HCEC 1CT (cell line): ENCODE results near the gene CD53.

Experiments
- DNase-seq: peaks from one replicate; pipeline ENCODE4 v3.0.0-alpha.2; 2017

Gene CD53

GRCh38 chr1:110877364-110877763 lies 4.4 kb downstream of the CD53 start:
- DNase-seq, result no peak

GRCh38 chr1:110877776-110878175 lies 4.8 kb downstream of the CD53 start:
- DNase-seq, result no peak

- no peak for DNase-seq
These were observed 5.6 kb downstream of the CD53 start for GRCh38 chr1:110878591-110878990.

DNA sequence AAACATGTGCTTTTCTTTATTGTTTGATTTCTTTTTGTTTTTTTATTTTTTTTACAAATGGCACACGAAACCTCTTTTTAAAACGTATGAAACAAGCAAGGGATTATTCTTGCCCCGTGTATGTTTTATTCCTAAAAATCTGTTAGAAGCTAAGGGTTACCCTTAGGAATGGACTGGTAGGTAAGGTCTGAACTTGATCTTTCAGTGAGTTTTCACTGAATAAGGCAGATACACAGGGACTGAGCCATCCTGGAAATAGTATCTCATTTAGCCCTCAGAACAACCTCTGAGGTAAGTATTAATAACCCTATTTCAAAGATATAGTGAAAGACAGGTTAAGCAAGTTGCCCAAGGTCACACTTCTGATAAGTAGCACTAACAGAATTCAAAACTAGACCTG lies 6.0 kb downstream of the CD53 start:
- no peak for DNase-seq

DNA sequence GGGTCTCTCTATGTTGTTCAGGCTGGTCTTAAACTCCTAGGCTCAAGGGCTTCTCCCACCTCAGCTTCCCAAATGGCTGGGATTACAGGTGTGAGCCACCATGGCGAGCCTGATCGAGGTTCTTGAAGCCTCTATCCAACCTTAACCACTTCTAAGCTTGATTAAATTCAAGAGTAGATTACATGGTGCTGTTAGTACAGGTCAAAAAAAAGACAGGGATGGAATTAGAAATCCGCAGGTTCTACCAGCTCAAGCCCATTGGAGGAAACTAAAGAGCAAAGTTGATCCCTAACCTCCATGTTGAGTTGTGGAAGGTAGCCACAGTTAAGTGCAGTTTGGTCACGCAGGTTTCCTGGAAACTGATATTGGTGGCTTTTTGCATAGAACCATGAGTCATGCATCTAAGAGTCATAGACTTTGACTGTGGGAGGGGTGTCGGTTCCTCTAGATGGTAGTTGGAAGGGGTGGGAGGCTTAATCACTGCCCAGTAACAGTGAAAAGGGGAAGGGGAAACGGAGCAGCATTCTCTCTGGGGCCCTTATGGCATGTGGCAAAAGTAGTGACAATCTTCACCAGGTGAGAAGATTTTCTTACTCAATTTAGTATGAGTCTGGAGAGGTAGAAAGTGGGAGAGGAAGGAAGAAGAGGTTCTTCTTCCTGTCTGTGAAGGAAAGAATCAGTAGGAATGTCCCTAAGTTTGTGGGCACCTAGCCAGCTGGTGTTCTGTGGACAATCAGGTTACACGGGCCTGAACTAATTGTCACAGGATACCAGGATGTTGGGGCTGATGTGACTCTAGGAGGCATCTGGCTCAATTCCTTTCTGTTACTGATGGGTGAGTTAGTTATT lies 7.0 kb downstream of the CD53 start:
- no peak for DNase-seq

DNA sequence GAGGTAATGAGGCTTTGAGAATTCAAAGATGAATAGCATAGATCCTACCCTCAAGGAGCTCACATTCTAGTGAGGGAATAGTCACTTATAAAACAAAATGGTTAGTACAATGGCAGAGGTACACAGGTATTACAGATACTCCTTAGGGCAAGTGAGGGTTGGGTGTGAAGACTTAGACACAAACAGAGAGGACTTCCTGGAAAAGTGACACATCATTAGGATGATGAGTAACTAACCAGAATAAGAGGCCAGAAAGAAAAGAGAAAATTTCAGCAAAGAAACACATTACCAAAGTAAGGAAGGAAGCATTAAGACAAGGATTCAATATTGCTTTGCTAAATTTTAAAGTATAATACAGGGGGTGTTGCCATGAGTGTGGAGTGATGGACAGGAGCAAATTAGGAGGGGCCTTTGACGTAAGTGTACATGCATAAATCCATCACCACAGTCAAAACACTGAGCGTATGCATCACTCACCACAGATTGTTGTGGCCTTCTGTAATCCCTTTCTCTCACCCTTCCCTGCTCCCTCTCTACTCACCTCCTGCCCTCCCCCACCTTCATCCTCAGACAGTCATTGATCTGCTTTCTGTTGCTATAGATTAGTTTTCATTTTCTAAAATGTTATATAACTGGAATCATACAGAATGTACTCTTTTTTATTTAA lies 7.9 kb downstream of the CD53 start:
- DNase-seq, result no peak

DNA sequence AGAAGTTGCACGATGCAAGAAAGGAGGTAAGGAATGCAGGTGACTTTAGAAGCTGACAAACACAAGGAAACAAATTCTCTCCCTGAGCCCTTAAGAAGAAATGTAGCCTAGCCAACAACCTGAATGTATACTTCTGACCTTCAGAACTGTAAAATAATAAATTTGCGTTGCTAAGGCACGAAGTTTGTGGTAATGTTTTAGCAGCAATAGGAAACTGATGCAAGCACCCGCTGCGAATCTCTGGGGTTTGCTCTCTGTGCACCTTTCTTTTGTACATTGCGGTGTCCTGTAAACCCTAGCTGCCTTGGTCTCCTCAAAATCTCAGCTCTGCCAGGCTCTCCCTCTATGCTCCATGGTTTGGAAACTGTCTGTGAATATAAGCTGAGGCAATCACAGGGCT lies 15.1 kb downstream of the CD53 start:
- DNase-seq, result no peak

- DNase-seq, result no peak
These were observed 15.7 kb downstream of the CD53 start for GRCh38 chr1:110888641-110889040.

DNA sequence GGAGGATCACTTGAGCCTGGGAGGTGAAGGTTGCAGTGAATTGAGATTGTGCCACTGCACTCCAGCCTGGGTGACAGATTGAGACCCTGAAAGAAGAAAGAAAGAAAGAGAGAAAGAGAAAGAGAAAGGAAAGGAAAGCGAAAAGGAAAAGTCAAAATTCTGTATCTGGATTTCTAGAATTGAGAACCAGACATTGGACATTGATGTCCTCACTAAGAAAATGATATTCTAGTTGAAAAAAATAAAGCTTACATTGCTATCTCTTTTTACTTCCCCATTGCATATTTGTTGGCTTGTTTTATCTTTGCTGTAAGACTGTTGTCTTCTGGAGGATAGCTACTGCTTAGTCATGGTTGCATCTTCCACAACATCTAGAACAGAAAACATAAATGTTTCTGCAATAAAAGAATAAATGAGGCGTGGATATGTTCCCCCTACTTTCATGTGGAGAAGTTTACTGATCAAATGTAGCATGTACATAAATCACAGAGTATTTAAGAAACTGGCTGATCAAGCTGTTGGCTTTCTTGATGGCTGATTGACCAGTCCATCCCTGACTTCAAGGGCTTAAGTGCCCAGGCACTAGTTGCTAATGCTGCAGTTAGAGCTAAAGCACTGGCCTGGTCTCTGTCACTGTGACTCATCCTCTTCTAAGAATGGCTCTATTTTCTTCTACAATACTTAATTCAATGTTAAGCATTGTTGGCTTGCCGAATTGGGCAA lies 17.7 kb downstream of the CD53 start:
- DNase-seq, result no peak

- DNase-seq, result no peak
These were observed 21.1 kb downstream of the CD53 start for GRCh38 chr1:110893908-110894490.

DNA sequence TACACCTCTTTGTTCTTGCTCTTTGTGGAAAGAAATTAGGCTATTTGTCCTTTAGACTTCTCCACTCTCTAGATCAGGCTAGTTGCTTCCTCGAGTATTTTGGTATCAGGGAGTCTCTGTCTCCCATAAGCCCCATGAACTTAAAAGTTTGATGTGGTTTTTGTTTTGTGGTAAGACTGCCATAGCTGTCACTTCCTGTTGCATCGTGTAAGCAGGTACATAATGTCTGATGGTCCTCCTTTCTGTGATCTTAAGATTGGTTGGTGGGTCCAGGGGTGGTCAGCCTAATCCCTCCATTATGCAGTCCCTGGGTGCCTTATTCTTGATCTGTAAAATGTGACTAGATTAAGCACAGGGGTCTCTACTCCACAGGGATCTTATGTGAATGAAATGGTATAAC lies 23.1 kb downstream of the CD53 start:
- DNase-seq, result no peak

DNA sequence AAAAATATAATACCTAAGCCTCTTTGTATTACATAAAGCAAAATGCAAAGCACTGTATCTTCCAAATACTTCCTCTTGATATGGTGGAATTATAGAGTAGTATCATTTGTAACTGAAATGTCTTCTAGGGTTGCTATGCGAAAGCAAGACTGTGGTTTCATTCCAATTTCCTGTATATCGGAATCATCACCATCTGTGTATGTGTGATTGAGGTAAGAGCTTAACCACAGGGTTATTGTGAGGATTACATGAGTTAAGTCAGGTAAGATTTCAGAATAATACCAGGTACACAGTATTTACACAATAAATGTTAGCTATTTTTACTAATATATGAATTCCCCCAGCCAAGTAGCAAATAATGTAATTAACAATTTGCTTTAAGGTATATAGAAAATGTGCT lies 24.7 kb downstream of the CD53 start:
- no peak for DNase-seq

- DNase-seq, result no peak
These were observed 25.9 kb downstream of the CD53 start for GRCh38 chr1:110898734-110899457.

DNA sequence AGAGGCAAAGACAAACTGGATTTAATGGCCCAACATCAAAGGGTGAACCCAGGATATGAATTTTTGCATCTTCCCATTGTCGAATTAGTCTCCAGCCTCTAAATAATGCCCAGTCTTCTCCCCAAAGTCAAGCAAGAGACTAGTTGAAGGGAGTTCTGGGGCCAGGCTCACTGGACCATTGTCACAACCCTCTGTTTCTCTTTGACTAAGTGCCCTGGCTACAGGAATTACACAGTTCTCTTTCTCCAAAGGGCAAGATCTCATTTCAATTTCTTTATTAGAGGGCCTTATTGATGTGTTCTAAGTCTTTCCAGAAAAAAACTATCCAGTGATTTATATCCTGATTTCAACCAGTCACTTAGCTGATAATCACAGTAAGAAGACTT lies 26.5 kb downstream of the CD53 start:
- DNase-seq, result no peak

GRCh38 chr1:110902820-110903463 lies 30.0 kb downstream of the CD53 start:
- no peak for DNase-seq

DNA sequence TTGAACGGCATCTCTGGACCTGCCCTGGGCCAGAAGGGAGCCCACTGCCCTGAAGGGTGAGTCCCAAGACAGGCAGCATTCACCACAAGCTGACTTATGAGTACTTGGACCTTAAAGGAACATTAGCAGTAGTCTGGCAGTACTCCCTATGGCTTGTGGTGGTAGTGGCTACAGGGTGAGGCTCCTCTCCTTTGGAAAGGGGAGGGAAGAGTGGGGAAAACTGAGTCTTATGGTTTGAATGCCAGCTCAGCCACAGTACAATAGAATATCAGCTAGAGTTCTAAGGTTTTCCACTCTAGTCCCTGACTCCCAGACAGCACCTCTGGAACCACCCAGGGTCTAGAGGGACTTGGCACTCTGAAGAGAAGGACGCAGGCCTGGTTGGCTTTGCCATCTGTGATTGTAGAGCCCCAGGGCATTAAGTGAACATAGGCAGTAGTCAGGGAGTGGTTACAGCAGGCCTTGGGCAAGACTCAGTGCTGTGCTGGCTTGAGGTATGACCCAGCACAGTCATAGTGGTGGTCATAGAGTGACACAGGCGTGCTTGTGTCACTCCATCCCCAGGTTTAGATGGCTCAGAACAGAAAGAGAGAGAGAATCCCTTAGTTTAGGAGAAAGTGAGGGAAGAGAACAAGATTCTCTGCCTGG lies 31.0 kb downstream of the CD53 start:
- no peak for DNase-seq

GRCh38 chr1:110912784-110913183 lies 39.8 kb downstream of the CD53 start:
- DNase-seq, result no peak

DNA sequence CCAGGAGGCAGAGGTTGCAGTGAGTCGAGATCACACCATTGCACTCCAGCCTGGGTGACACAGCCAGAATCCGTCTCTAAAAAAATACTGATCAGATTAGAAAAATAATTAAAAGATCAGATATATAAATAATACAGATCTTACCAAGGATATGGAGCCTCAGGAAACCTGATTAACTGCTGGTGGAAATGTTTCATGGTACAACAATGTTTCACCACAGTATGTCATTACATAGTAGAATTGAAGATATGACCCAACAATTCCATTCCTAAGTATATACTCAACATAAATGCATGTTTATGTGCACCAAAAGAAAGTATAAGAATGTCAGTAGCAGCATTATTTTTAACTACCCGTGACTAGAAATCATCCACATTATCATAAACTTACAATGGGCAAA lies 41.7 kb downstream of the CD53 start:
- DNase-seq, result no peak

DNA sequence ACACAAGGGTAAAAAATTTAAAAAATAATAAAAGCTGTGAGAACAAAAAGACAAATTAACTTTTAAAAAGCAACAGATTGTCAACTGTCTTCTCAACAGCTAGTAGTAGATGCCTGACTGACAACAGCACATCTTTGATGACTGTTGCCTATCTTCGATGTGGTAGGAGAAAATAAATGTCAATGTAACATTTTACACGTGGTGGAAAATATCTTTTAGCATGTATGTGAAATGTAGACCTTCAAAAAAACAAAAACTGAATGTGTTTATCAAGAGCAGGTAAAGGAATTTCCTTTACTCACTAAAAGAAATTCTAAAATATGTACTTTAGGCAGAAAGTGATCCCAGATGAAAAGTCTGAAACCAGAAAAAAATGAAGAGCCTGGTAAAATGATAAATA lies 42.9 kb downstream of the CD53 start:
- no peak for DNase-seq

- no peak for DNase-seq
These were observed 43.3 kb downstream of the CD53 start for GRCh38 chr1:110916274-110916668.

GRCh38 chr1:110916669-110917306 lies 43.8 kb downstream of the CD53 start:
- peak; percentile 38 for DNase-seq
